HepG2 (cell line): ENCODE results near the gene CLDN7. TPM values are rescaled to one million over a fixed set of nuclear protein-coding genes. Genes with fewer than 3 reads are reported as not detected.

Source experiments
- BORCS8-MEF2B ChIP-seq: sonication (generic); formaldehyde crosslinking; IDR thresholded peaks from 2 replicates; pipeline ENCODE4 v1.8.0; 2022; ENCODE audit warnings: mild to moderate bottlenecking, missing genetic modification reagents
- KAT8 ChIP-seq: IDR thresholded peaks from 2 replicates; pipeline ENCODE4 v1.6.1; 2016; ENCODE audit warnings: missing genetic modification reagents, missing compliant biosample characterization
- RBM39 ChIP-seq: fragments of 200-400 bp; formaldehyde crosslinking; IDR thresholded peaks from one replicate; pipeline ENCODE4 v1.6.1; 2018; ENCODE audit warnings: antibody characterized with exemption, mild to moderate bottlenecking, low read depth, low read length; ENCODE audit not compliant: poor library complexity, severe bottlenecking
- SKI ChIP-seq: fragments of 450-650 bp; IDR thresholded peaks from one replicate; pipeline ENCODE4 v1.6.1; 2018; ENCODE audit warnings: mild to moderate bottlenecking; ENCODE audit not compliant: partially characterized antibody
- TBL1XR1 ChIP-seq: fragments of 150-350 bp; IDR thresholded peaks from 2 replicates; pipeline ENCODE4 v1.6.1; 2014; ENCODE audit warnings: borderline replicate concordance, low read length; ENCODE audit not compliant: partially characterized antibody
- ZNF484 ChIP-seq: sonication (generic); formaldehyde crosslinking; IDR thresholded peaks from 2 replicates; pipeline ENCODE4 v1.5.1; 2020; ENCODE audit warnings: mild to moderate bottlenecking, low read depth, missing genetic modification reagents, borderline replicate concordance
- ZNF777 ChIP-seq: sonication (generic); formaldehyde crosslinking; IDR thresholded peaks from 2 replicates; pipeline ENCODE4 v1.4.0; 2020; ENCODE audit warnings: missing genetic modification reagents
- ZNF780A ChIP-seq: sonication (generic); formaldehyde crosslinking; IDR thresholded peaks from 2 replicates; pipeline ENCODE4 v1.8.0; 2022; ENCODE audit warnings: mild to moderate bottlenecking, missing genetic modification reagents, moderate library complexity
- polyA plus RNA-seq, 8 experiments: library from polyadenylated mRNA; depleted of rRNA in 3 of 8; stranded (reverse) in 7 of 8; unstranded in 1 of 8; fragments of >200 nt; fragmentation: Illumina TruSeq in 4 of 8; extraction: Trizol in 4 of 8; gene quantifications; 2 replicates each; pipeline versions ENCODE4 v1.2.1 to v1.2.3, GENCODE V29; 2011 to 2016; ENCODE audit warnings: low read depth in 4 of 8, missing spikeins in 1 of 8, mixed read lengths in 1 of 8; ENCODE audit not compliant: insufficient read depth in 1 of 8
- total RNA-seq, 5 experiments: library from RNA; depleted of rRNA; stranded (reverse); fragments of >200 nt; fragmentation: Illumina TruSeq; extraction: Trizol; gene quantifications; 2 replicates each; pipeline ENCODE4 v1.2.3, GENCODE V29; 2016; ENCODE audit warnings: low read depth in 1 of 5
- TF ChIP-seq, protein P1 (sequence below): sonication (generic); formaldehyde crosslinking; IDR thresholded peaks from 2 replicates; pipeline ENCODE4 v1.4.0; 2020; ENCODE audit warnings: mild to moderate bottlenecking, missing genetic modification reagents
- TF ChIP-seq, protein P2 (sequence below): sonication (generic); formaldehyde crosslinking; IDR thresholded peaks from 2 replicates; pipeline ENCODE4 v1.4.0; 2020; ENCODE audit warnings: mild to moderate bottlenecking, missing genetic modification reagents
- TF ChIP-seq, protein P3 (sequence below): sonication (generic); formaldehyde crosslinking; IDR thresholded peaks from 2 replicates; pipeline ENCODE4 v1.4.0; 2020; ENCODE audit warnings: missing genetic modification reagents
- TF ChIP-seq, protein P4 (sequence below): sonication (generic); formaldehyde crosslinking; IDR thresholded peaks from 2 replicates; pipeline ENCODE4 v1.4.0; 2020; ENCODE audit warnings: missing genetic modification reagents; ENCODE audit errors: not compliant biosample characterization
- TF ChIP-seq, protein P5 (sequence below): IDR thresholded peaks from 2 replicates; pipeline ENCODE4 v1.6.1; 2016; ENCODE audit warnings: missing genetic modification reagents, missing compliant biosample characterization

CLDN7 gene
- total and polyA plus RNA-seq, 2 of the 13 experiments (the other 11 are each of a cell fraction or from before 2014, with no cell fraction given): not detected

DNA sequence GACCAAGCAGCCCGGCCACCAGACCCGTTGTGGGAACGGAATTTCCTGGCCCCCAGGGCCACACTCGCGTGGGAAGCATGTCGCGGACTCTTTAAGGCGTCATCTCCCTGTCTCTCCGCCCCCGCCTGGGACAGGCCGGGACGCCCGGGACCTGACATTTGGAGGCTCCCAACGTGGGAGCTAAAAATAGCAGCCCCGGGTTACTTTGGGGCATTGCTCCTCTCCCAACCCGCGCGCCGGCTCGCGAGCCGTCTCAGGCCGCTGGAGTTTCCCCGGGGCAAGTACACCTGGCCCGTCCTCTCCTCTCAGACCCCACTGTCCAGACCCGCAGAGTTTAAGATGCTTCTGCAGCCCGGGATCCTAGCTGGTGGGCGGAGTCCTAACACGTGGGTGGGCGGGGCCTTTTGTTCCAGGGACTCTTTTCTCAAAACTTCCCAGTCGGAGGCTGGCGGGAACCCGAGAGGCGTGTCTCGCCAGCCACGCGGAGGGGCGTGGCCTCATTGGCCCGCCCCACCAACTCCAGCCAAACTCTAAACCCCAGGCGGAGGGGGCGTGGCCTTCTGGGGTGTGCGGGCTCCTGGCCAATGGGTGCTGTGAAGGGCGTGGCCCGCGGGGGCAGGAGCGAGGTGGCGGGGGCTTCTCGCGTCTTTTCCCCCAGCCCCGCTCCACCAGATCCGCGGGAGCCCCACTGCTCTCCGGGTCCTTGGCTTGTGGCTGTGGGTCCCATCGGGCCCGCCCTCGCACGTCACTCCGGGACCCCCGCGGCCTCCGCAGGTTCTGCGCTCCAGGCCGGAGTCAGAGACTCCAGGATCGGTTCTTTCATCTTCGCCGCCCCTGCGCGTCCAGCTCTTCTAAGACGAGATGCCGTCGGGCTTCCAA, 19.0 kb upstream of the CLDN7 start, which contains the start of gene SLC2A4 (continued):
- TF ChIP-seq, protein P1, sequence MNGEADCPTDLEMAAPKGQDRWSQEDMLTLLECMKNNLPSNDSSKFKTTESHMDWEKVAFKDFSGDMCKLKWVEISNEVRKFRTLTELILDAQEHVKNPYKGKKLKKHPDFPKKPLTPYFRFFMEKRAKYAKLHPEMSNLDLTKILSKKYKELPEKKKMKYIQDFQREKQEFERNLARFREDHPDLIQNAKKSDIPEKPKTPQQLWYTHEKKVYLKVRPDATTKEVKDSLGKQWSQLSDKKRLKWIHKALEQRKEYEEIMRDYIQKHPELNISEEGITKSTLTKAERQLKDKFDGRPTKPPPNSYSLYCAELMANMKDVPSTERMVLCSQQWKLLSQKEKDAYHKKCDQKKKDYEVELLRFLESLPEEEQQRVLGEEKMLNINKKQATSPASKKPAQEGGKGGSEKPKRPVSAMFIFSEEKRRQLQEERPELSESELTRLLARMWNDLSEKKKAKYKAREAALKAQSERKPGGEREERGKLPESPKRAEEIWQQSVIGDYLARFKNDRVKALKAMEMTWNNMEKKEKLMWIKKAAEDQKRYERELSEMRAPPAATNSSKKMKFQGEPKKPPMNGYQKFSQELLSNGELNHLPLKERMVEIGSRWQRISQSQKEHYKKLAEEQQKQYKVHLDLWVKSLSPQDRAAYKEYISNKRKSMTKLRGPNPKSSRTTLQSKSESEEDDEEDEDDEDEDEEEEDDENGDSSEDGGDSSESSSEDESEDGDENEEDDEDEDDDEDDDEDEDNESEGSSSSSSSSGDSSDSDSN (CRISPR knock-in tag): no peak; the same call in 1 of the 2 replicates
- TF ChIP-seq, protein P2, sequence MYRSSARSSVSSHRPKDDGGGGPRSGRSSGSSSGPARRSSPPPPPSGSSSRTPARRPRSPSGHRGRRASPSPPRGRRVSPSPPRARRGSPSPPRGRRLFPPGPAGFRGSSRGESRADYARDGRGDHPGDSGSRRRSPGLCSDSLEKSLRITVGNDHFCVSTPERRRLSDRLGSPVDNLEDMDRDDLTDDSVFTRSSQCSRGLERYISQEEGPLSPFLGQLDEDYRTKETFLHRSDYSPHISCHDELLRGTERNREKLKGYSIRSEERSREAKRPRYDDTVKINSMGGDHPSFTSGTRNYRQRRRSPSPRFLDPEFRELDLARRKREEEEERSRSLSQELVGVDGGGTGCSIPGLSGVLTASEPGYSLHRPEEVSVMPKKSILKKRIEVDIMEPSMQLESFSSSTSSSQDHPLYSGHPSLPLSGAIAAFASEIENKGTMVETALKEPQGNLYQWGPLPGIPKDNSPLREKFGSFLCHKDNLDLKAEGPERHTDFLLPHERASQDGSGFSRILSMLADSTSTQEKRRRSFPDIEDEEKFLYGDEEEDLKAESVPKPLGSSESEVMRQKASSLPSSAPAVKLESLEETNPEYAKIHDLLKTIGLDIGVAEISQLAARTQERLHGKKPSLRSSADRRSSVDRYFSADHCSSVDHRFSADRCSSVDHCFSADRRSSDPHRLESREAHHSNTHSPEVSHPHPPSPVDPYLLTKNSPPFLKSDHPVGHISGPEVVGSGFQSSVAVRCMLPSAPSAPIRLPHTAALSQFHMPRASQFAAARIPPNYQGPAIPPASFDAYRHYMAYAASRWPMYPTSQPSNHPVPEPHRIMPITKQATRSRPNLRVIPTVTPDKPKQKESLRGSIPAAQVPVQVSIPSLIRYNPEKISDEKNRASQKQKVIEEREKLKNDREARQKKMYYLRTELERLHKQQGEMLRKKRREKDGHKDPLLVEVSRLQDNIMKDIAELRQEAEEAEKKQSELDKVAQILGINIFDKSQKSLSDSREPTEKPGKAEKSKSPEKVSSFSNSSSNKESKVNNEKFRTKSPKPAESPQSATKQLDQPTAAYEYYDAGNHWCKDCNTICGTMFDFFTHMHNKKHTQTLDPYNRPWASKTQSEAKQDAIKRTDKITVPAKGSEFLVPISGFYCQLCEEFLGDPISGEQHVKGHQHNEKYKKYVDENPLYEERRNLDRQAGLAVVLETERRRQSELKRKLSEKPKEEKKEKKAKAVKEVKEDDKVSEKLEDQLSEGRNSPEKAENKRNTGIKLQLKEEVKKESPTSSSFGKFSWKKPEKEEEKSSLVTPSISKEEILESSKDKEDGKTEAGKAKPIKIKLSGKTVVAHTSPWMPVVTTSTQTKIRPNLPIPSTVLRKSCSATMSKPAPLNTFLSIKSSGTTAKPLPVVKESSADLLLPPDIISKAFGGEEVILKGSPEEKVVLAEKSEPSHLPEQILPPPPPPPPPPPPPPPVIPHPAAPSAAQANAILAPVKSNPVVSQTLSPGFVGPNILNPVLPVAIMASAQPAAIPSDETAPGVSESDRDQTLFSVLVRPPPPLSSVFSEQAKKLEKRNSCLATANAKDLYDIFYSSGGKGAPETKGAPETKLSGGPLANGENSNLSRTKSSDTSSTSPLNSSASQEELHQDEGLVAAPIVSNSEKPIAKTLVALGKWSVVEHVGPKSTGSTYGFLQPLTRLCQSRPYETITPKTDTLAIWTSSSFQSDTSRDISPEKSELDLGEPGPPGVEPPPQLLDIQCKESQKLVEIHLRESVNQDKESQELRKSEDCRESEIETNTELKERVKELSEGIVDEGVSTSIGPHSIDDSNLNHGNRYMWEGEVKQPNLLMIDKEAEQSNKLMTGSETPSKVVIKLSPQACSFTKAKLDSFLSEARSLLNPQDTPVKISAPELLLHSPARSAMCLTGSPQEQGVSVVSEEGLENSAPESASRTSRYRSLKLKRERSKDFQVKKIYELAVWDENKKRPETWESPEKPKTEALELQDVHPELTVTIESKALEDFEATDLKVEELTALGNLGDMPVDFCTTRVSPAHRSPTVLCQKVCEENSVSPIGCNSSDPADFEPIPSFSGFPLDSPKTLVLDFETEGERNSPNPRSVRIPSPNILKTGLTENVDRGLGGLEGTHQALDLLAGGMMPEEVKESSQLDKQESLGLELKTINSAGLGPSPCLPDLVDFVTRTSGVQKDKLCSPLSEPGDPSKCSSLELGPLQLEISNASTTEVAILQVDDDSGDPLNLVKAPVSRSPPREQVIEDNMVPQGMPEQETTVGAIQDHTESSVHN (CRISPR knock-in tag): no peak; the same call in 1 of the 2 replicates
- TF ChIP-seq ZNF780A (no peak), BORCS8-MEF2B (CRISPR knock-in tag) (0 out of 2 replicates have a peak, but pooled peaks have one; percentile 4), RBM39 (peak; percentile 72), KAT8 (CRISPR knock-in tag) (no peak), ZNF484 (CRISPR knock-in tag) (0 out of 2 replicates have a peak, but pooled peaks have one; percentile 67), TBL1XR1 (no peak), ZNF777 (CRISPR knock-in tag) (peak; percentile 67; the same call in 1 of the 2 replicates), SKI (no peak)
- TF ChIP-seq, protein P3, sequence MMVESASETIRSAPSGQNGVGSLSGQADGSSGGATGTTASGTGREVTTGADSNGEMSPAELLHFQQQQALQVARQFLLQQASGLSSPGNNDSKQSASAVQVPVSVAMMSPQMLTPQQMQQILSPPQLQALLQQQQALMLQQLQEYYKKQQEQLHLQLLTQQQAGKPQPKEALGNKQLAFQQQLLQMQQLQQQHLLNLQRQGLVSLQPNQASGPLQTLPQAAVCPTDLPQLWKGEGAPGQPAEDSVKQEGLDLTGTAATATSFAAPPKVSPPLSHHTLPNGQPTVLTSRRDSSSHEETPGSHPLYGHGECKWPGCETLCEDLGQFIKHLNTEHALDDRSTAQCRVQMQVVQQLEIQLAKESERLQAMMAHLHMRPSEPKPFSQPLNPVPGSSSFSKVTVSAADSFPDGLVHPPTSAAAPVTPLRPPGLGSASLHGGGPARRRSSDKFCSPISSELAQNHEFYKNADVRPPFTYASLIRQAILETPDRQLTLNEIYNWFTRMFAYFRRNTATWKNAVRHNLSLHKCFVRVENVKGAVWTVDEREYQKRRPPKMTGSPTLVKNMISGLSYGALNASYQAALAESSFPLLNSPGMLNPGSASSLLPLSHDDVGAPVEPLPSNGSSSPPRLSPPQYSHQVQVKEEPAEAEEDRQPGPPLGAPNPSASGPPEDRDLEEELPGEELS (CRISPR knock-in tag): no peak
- TF ChIP-seq, protein P4, sequence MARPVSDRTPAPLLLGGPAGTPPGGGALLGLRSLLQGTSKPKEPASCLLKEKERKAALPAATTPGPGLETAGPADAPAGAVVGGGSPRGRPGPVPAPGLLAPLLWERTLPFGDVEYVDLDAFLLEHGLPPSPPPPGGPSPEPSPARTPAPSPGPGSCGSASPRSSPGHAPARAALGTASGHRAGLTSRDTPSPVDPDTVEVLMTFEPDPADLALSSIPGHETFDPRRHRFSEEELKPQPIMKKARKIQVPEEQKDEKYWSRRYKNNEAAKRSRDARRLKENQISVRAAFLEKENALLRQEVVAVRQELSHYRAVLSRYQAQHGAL (CRISPR knock-in tag): no peak
- TF ChIP-seq, protein P5, sequence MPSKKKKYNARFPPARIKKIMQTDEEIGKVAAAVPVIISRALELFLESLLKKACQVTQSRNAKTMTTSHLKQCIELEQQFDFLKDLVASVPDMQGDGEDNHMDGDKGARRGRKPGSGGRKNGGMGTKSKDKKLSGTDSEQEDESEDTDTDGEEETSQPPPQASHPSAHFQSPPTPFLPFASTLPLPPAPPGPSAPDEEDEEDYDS: peak; percentile 56
